Astrocyte (in vitro differentiated cells and primary cell): ENCODE measurements around the gene KCNB1.

Experiments used
- EZH2 ChIP-seq: IDR thresholded peaks from 2 replicates; pipeline ENCODE4 v1.6.1; 2012; ENCODE audit warnings: mild to moderate bottlenecking, low read length, inconsistent platforms; ENCODE audit not compliant: insufficient read depth
- TF ChIP-seq, protein P1 (sequence below): IDR thresholded peaks from 2 replicates; pipeline ENCODE4 v1.5.1; 2011; ENCODE audit warnings: low read depth, mild to moderate bottlenecking, inconsistent platforms, low read length, moderate library complexity; ENCODE audit not compliant: insufficient read depth

DNA sequence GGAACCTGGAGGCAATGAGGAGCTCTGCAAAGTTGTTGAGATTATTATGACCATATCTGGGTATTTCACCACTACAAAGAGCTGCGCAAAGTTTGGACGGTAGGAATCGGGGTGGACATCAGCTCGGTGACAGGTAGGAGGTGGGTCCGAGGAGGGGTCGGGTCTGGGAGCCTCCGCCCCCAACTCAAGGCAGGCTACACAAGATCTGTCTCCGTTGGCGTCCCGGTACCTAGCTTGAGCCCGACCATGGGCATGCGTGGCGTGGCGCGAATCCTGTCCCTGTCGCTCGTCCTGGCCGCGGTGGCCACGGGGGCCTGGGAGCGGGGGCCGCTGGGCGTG lies 164.4 kb downstream of the KCNB1 start:
- TF ChIP-seq, protein P1, sequence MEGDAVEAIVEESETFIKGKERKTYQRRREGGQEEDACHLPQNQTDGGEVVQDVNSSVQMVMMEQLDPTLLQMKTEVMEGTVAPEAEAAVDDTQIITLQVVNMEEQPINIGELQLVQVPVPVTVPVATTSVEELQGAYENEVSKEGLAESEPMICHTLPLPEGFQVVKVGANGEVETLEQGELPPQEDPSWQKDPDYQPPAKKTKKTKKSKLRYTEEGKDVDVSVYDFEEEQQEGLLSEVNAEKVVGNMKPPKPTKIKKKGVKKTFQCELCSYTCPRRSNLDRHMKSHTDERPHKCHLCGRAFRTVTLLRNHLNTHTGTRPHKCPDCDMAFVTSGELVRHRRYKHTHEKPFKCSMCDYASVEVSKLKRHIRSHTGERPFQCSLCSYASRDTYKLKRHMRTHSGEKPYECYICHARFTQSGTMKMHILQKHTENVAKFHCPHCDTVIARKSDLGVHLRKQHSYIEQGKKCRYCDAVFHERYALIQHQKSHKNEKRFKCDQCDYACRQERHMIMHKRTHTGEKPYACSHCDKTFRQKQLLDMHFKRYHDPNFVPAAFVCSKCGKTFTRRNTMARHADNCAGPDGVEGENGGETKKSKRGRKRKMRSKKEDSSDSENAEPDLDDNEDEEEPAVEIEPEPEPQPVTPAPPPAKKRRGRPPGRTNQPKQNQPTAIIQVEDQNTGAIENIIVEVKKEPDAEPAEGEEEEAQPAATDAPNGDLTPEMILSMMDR, result no peak
- no peak for TF ChIP-seq EZH2
